ENCODE data around the gene LUC7L. TPM values are rescaled to one million over a fixed set of nuclear protein-coding genes. Genes with fewer than 3 reads are reported as not detected.

The LUC7L gene
- polyA plus RNA-seq, 1 donor (not counting 4 experiments of a cell fraction or from before 2014, with no cell fraction given) = 31.0 TPM

GRCh38 chr16:247027-247426 is 17.8 kb upstream of the LUC7L start:
- no peak overlapping the region for H3K4me3 ChIP-seq (ENCODE audit: control insufficient read depth in 2 of 3, extremely low read depth in 1 of 3, insufficient read depth in 2 of 3, low read depth in 1 of 3, low read length in 3 of 3)
- H3K9me3 ChIP-seq (ENCODE audit: control insufficient read depth, low read depth, low read length) = no peaks in the 10 kb centered on the region
- DNase-seq (ENCODE audit: low read depth, low spot score) (no peak), FAIRE-seq (no peak)
- no peak overlapping the region for H3K4me2 ChIP-seq (ENCODE audit: control insufficient read depth, extremely low read depth, insufficient read depth, low read depth, low read length)
- H3K36me3 ChIP-seq (ENCODE audit: control insufficient read depth in 2 of 2, extremely low read depth in 1 of 2, insufficient read depth in 2 of 2, low read length in 2 of 2) = peaks cover 0 to 5% of the 10 kb centered on the region in 2 experiments
- H3K9me1 ChIP-seq (ENCODE audit: control insufficient read depth, extremely low read depth, insufficient read depth, low read length) = no peaks in the 10 kb centered on the region
- no peak for TF ChIP-seq EZH2 (IDR thresholded peaks at IDR 0.05; ENCODE audit: low read length)
- no peak for TF ChIP-seq CTCF (optimal IDR thresholded peaks at IDR 0.05 in 1 of 3, IDR thresholded peaks at IDR 0.05 in 1 of 3, conservative IDR thresholded peaks at IDR 0.05 in 1 of 3; ENCODE audit: extremely low read depth in 1 of 3, insufficient read depth in 2 of 3, low read length in 3 of 3)
- dilution Hi-C loops (cut with MboI; ENCODE audit: extremely low pct_ligation_motif_present, low sequenced_read_pairs) = no loop called here
- H3K9ac ChIP-seq (ENCODE audit: control insufficient read depth, extremely low read depth, insufficient read depth, low read length) = no peak overlapping the region
- H3K27me3 ChIP-seq (ENCODE audit: control insufficient read depth, extremely low read depth, insufficient read depth, low read length) = no peaks in the 10 kb centered on the region
- H4K20me1 ChIP-seq (ENCODE audit: control insufficient read depth, extremely low read depth, insufficient read depth, low read length) = no peaks in the 10 kb centered on the region
- no peak overlapping the region for H3K27ac ChIP-seq (ENCODE audit: control insufficient read depth, insufficient read depth, low read length)
- H3K79me2 ChIP-seq (ENCODE audit: control insufficient read depth, insufficient read depth, low read length) = no peaks in the 10 kb centered on the region
- no peak overlapping the region for H2AFZ ChIP-seq (ENCODE audit: control insufficient read depth, low read length)
- no peaks in the 10 kb centered on the region for H3K4me1 ChIP-seq (ENCODE audit: control insufficient read depth, extremely low read depth, insufficient read depth, low read length)

- Histone ChIP-seq H2AFZ (ENCODE audit: control insufficient read depth, low read length) (no peak overlapping the region), H3K4me2 (ENCODE audit: control insufficient read depth, extremely low read depth, insufficient read depth, low read depth, low read length) (no peak overlapping the region), H3K4me1 (ENCODE audit: control insufficient read depth, extremely low read depth, insufficient read depth, low read length) (no peaks in the 10 kb centered on the region), H3K9ac (ENCODE audit: control insufficient read depth, extremely low read depth, insufficient read depth, low read length) (no peak overlapping the region), H3K36me3 (ENCODE audit: control insufficient read depth in 2 of 2, extremely low read depth in 1 of 2, insufficient read depth in 2 of 2, low read length in 2 of 2) (peaks cover 0 to 7% of the 10 kb centered on the region in 2 experiments), H4K20me1 (ENCODE audit: control insufficient read depth, extremely low read depth, insufficient read depth, low read length) (no peaks in the 10 kb centered on the region), H3K27me3 (ENCODE audit: control insufficient read depth, extremely low read depth, insufficient read depth, low read length) (no peaks in the 10 kb centered on the region), H3K79me2 (ENCODE audit: control insufficient read depth, insufficient read depth, low read length) (no peaks in the 10 kb centered on the region), H3K9me3 (ENCODE audit: control insufficient read depth, low read depth, low read length) (no peaks in the 10 kb centered on the region), H3K4me3 (ENCODE audit: control insufficient read depth in 2 of 3, extremely low read depth in 1 of 3, insufficient read depth in 2 of 3, low read depth in 1 of 3, low read length in 3 of 3) (no peak overlapping the region), H3K27ac (ENCODE audit: control insufficient read depth, insufficient read depth, low read length) (no peak overlapping the region), H3K9me1 (ENCODE audit: control insufficient read depth, extremely low read depth, insufficient read depth, low read length) (no peaks in the 10 kb centered on the region)
- no peak for DNase-seq (ENCODE audit: low read depth, low spot score)
- TF ChIP-seq EZH2 (IDR thresholded peaks at IDR 0.05; ENCODE audit: low read length) (no peak), CTCF (optimal IDR thresholded peaks at IDR 0.05 in 1 of 3, IDR thresholded peaks at IDR 0.05 in 1 of 3, conservative IDR thresholded peaks at IDR 0.05 in 1 of 3; ENCODE audit: extremely low read depth in 1 of 3, insufficient read depth in 2 of 3, low read length in 3 of 3) (no peak)
- dilution Hi-C loops (cut with MboI; ENCODE audit: extremely low pct_ligation_motif_present, low sequenced_read_pairs) = no loop called here
- FAIRE-seq = no peak
These were observed 15.9 kb upstream of the LUC7L start for GRCh38 chr16:245105-245504.

Data from keratinocyte (primary cell).